Mesendoderm (in vitro differentiated cells): ENCODE measurements around the gene CPT1A.

Experiments
- DNase-seq: peaks from one replicate; pipeline ENCODE4 v3.0.0; 2013
- H2AK5ac ChIP-seq: 2 replicates; pipeline ENCODE4 v1.6.1; 2013; ENCODE audit warnings: low read length, inconsistent platforms
- H2BK120ac ChIP-seq: 2 replicates; pipeline ENCODE4 v1.6.1; 2013; ENCODE audit warnings: low read depth, mild to moderate bottlenecking, low read length, moderate library complexity, mixed read lengths
- H2BK15ac ChIP-seq: replicated peaks from 2 replicates; pipeline ENCODE4 v1.6.1; 2013; ENCODE audit warnings: low read depth, mild to moderate bottlenecking, moderate library complexity
- H2BK5ac ChIP-seq: 2 replicates; pipeline ENCODE4 v1.6.1; 2013; ENCODE audit warnings: low read length, inconsistent platforms
- H3K18ac ChIP-seq: 2 replicates; pipeline ENCODE4 v1.6.1; 2013; ENCODE audit warnings: mild to moderate bottlenecking, low read length, mixed read lengths
- H3K23ac ChIP-seq: one replicate; pipeline ENCODE4 v1.6.1; 2013; ENCODE audit warnings: low read length
- H3K27ac ChIP-seq: 2 replicates; pipeline ENCODE4 v1.5.1; 2013; ENCODE audit warnings: low read depth, mild to moderate bottlenecking, inconsistent platforms, low read length, moderate library complexity
- H3K27me3 ChIP-seq: 2 replicates; pipeline ENCODE4 v1.6.1; 2013; ENCODE audit warnings: low read length, control low read depth, mild to moderate bottlenecking, inconsistent platforms; ENCODE audit not compliant: insufficient read depth, poor library complexity
- H3K36me3 ChIP-seq: 2 replicates; pipeline ENCODE4 v1.6.1; 2013; ENCODE audit warnings: low read length, inconsistent platforms; ENCODE audit not compliant: control insufficient read depth, insufficient read depth
- H3K4ac ChIP-seq: one replicate; pipeline ENCODE4 v1.6.1; 2013; ENCODE audit warnings: low read depth, mild to moderate bottlenecking, low read length, moderate library complexity
- H3K4me1 ChIP-seq: 2 replicates; pipeline ENCODE4 v1.6.1; 2013; ENCODE audit warnings: low read depth, low read length, inconsistent platforms; ENCODE audit not compliant: control insufficient read depth
- H3K4me2 ChIP-seq: 2 replicates; pipeline ENCODE4 v1.6.1; 2013; ENCODE audit warnings: low read length
- H3K4me3 ChIP-seq: 2 replicates; pipeline ENCODE4 v1.5.1; 2013; ENCODE audit warnings: mild to moderate bottlenecking, low read length
- H3K56ac ChIP-seq: one replicate; pipeline ENCODE4 v1.6.1; 2013; ENCODE audit warnings: low read length
- H3K79me1 ChIP-seq: 2 replicates; pipeline ENCODE4 v1.6.1; 2013; ENCODE audit warnings: low read length, inconsistent platforms
- H3K79me2 ChIP-seq: 2 replicates; pipeline ENCODE4 v1.6.1; 2013; ENCODE audit warnings: mild to moderate bottlenecking, low read length; ENCODE audit not compliant: control insufficient read depth, insufficient read depth
- H3K9ac ChIP-seq: 2 replicates; pipeline ENCODE4 v1.6.1; 2013; ENCODE audit warnings: low read length, inconsistent platforms
- H4K5ac ChIP-seq: one replicate; pipeline ENCODE4 v1.6.1; 2013; ENCODE audit warnings: low read length
- H4K8ac ChIP-seq: one replicate; pipeline ENCODE4 v1.6.1; 2013; ENCODE audit warnings: low read depth, mild to moderate bottlenecking, control low read depth, low read length, moderate library complexity
- WGBS: extraction: QIAGEN DNeasy Blood & Tissue Kit; methylation state at CpG from one replicate; pipeline ENCODE4 v1.1.7; 2013; ENCODE audit warnings: low lambda C conversion rate, missing lambda C conversion rate; ENCODE audit not compliant: insufficient coverage; ENCODE audit errors: extremely low coverage; 5-methylcytosine and 5-hydroxymethylcytosine counted together

Gene CPT1A

GRCh38 chr11:68748061-68748460 lies 93.7 kb downstream of the CPT1A start:
- no peak overlapping the region for H4K8ac ChIP-seq
- no peak overlapping the region for H2BK15ac ChIP-seq
- no peak overlapping the region for H3K4me3 ChIP-seq
- H3K23ac ChIP-seq = no peak overlapping the region
- no peak overlapping the region for H3K27ac ChIP-seq
- no peak overlapping the region for H3K4ac ChIP-seq
- H2BK5ac ChIP-seq = no peak overlapping the region
- H3K79me2 ChIP-seq = peaks cover 4% of the 10 kb centered on the region
- no peak for DNase-seq
- H3K27me3 ChIP-seq = no peaks in the 10 kb centered on the region
- WGBS = no CpG with 5 or more reads among the region's 2 CpGs
- no peaks in the 10 kb centered on the region for H3K79me1 ChIP-seq
- no peak overlapping the region for H3K9ac ChIP-seq
- no peak overlapping the region for H3K18ac ChIP-seq
- H2AK5ac ChIP-seq = no peak overlapping the region
- H4K5ac ChIP-seq = no peak overlapping the region
- H3K36me3 ChIP-seq = no peaks in the 10 kb centered on the region
- H3K4me1 ChIP-seq = peaks cover 4% of the 10 kb centered on the region
- no peak overlapping the region for H3K4me2 ChIP-seq
- H2BK120ac ChIP-seq = no peak overlapping the region
- H3K56ac ChIP-seq = no peak overlapping the region

- H3K79me2 ChIP-seq = peaks cover 2% of the 10 kb centered on the region
- no peak overlapping the region for H2AK5ac ChIP-seq
- no peaks in the 10 kb centered on the region for H3K79me1 ChIP-seq
- H2BK15ac ChIP-seq = no peak overlapping the region
- no peak overlapping the region for H3K4me3 ChIP-seq
- H3K9ac ChIP-seq = no peak overlapping the region
- no peaks in the 10 kb centered on the region for H3K36me3 ChIP-seq
- no peak overlapping the region for H2BK5ac ChIP-seq
- H3K27ac ChIP-seq = no peak overlapping the region
- H3K18ac ChIP-seq = no peak overlapping the region
- no peak for DNase-seq
- no peak overlapping the region for H3K4me2 ChIP-seq
- no peak overlapping the region for H3K23ac ChIP-seq
- peaks cover 14% of the 10 kb centered on the region for H3K4me1 ChIP-seq
- H4K5ac ChIP-seq = no peak overlapping the region
- H2BK120ac ChIP-seq = no peak overlapping the region
- no peak overlapping the region for H3K56ac ChIP-seq
- no peaks in the 10 kb centered on the region for H3K27me3 ChIP-seq
- H4K8ac ChIP-seq = no peak overlapping the region
- no CpG with 5 or more reads among the region's 3 CpGs for WGBS
- H3K4ac ChIP-seq = no peak overlapping the region
Measured at GRCh38 chr11:68743539-68743938, 98.2 kb downstream of the CPT1A start.

- peak; percentile 65 for DNase-seq
- no peak overlapping the region for H2BK5ac ChIP-seq
Measured at GRCh38 chr11:68741463-68741862, 100.3 kb downstream of the CPT1A start.

GRCh38 chr11:68735646-68736045 lies 106.1 kb downstream of the CPT1A start:
- Histone ChIP-seq H2AK5ac (no peak overlapping the region), H3K9ac (no peak overlapping the region), H3K23ac (no peak overlapping the region), H3K18ac (no peak overlapping the region), H3K4me2 (no peak overlapping the region), H4K5ac (no peak overlapping the region), H2BK15ac (no peak overlapping the region), H3K79me2 (no peaks in the 10 kb centered on the region), H3K4me1 (peaks cover 7% of the 10 kb centered on the region), H3K56ac (no peak overlapping the region), H3K4ac (no peak overlapping the region), H3K36me3 (no peaks in the 10 kb centered on the region), H2BK120ac (no peak overlapping the region), H2BK5ac (no peak overlapping the region), H4K8ac (no peak overlapping the region), H3K4me3 (no peak overlapping the region), H3K79me1 (no peaks in the 10 kb centered on the region), H3K27ac (no peak overlapping the region), H3K27me3 (no peaks in the 10 kb centered on the region)
- no peak for DNase-seq
- WGBS = no CpG with 5 or more reads among the region's 6 CpGs

More at GRCh38 chr11:68741463-68741862, 100.3 kb downstream of the CPT1A start:
- H3K4me3 ChIP-seq = no peak overlapping the region
- H3K4me2 ChIP-seq = no peak overlapping the region
- no peak overlapping the region for H3K18ac ChIP-seq
- H2BK15ac ChIP-seq = no peak overlapping the region
- H3K4me1 ChIP-seq = peaks cover 14% of the 10 kb centered on the region
- no CpG with 5 or more reads among the region's 7 CpGs for WGBS
- H3K27me3 ChIP-seq = no peaks in the 10 kb centered on the region
- H2AK5ac ChIP-seq = no peak overlapping the region
- no peak overlapping the region for H4K5ac ChIP-seq
- no peaks in the 10 kb centered on the region for H3K36me3 ChIP-seq
- H3K4ac ChIP-seq = no peak overlapping the region
- H3K56ac ChIP-seq = peak overlapping the region; percentile 38
- no peak overlapping the region for H3K23ac ChIP-seq
- H3K9ac ChIP-seq = no peak overlapping the region
- H3K79me2 ChIP-seq = no peaks in the 10 kb centered on the region
- no peak overlapping the region for H3K27ac ChIP-seq
- no peak overlapping the region for H4K8ac ChIP-seq
- H3K79me1 ChIP-seq = no peaks in the 10 kb centered on the region
- H2BK120ac ChIP-seq = no peak overlapping the region

GRCh38 chr11:68735125-68735524 lies 106.6 kb downstream of the CPT1A start:
- no peak overlapping the region for H3K56ac ChIP-seq
- no peak overlapping the region for H3K23ac ChIP-seq
- H4K8ac ChIP-seq = no peak overlapping the region
- H3K4ac ChIP-seq = no peak overlapping the region
- no peak overlapping the region for H3K4me2 ChIP-seq
- no peaks in the 10 kb centered on the region for H3K27me3 ChIP-seq
- H3K18ac ChIP-seq = no peak overlapping the region
- no peak overlapping the region for H2BK15ac ChIP-seq
- no peak overlapping the region for H3K4me3 ChIP-seq
- H2AK5ac ChIP-seq = no peak overlapping the region
- H3K36me3 ChIP-seq = no peaks in the 10 kb centered on the region
- no peak overlapping the region for H3K27ac ChIP-seq
- no peak overlapping the region for H3K9ac ChIP-seq
- H2BK5ac ChIP-seq = no peak overlapping the region
- H3K4me1 ChIP-seq = peaks cover 2% of the 10 kb centered on the region
- WGBS = no CpG with 5 or more reads among the region's 6 CpGs
- H3K79me1 ChIP-seq = no peaks in the 10 kb centered on the region
- H2BK120ac ChIP-seq = no peak overlapping the region
- H3K79me2 ChIP-seq = no peaks in the 10 kb centered on the region
- DNase-seq = no peak
- H4K5ac ChIP-seq = no peak overlapping the region

GRCh38 chr11:68734111-68734510 lies 107.6 kb downstream of the CPT1A start:
- H3K36me3 ChIP-seq = no peaks in the 10 kb centered on the region
- H3K4me1 ChIP-seq = no peaks in the 10 kb centered on the region
- no peak overlapping the region for H2AK5ac ChIP-seq
- DNase-seq = no peak
- H2BK15ac ChIP-seq = no peak overlapping the region
- no peaks in the 10 kb centered on the region for H3K27me3 ChIP-seq
- H4K8ac ChIP-seq = no peak overlapping the region
- no peak overlapping the region for H2BK120ac ChIP-seq
- no peak overlapping the region for H4K5ac ChIP-seq
- H3K23ac ChIP-seq = no peak overlapping the region
- no peak overlapping the region for H2BK5ac ChIP-seq
- no peak overlapping the region for H3K4me2 ChIP-seq
- H3K79me2 ChIP-seq = no peaks in the 10 kb centered on the region
- no peak overlapping the region for H3K9ac ChIP-seq
- no peaks in the 10 kb centered on the region for H3K79me1 ChIP-seq
- H3K27ac ChIP-seq = no peak overlapping the region
- no peak overlapping the region for H3K4me3 ChIP-seq
- no peak overlapping the region for H3K56ac ChIP-seq
- no peak overlapping the region for H3K18ac ChIP-seq
- WGBS = no CpG with 5 or more reads among the region's 7 CpGs
- no peak overlapping the region for H3K4ac ChIP-seq
